ENCODE data around the gene WNK1.

WNK1 gene

DNA sequence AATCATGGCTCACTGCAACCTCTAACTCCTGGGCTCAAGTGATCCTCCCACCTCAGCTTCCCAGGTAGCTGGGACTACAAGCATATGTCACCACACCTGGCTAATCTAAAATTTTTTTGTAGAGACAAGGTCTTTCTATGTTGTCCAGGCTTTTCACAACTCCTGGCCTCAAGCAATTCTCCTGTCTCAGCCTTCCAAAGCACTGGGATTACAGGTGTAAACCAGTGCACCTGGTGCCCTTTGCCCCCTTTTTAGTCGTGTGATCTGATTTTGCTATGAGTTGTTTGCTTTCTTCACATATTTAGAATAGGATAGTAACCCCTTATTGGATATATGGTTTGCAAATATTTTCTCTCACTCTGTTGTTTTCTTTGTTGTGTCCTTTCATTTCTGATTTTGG is 198.8 kb downstream of the WNK1 start:
- no peak for DNase-seq (ENCODE audit: low spot score)

GRCh38 chr12:953776-954175 is 201.4 kb downstream of the WNK1 start:
- DNase-seq (ENCODE audit: low spot score) = no peak

GRCh38 chr12:954741-955140 is 202.4 kb downstream of the WNK1 start:
- DNase-seq (ENCODE audit: low spot score) = no peak

DNA sequence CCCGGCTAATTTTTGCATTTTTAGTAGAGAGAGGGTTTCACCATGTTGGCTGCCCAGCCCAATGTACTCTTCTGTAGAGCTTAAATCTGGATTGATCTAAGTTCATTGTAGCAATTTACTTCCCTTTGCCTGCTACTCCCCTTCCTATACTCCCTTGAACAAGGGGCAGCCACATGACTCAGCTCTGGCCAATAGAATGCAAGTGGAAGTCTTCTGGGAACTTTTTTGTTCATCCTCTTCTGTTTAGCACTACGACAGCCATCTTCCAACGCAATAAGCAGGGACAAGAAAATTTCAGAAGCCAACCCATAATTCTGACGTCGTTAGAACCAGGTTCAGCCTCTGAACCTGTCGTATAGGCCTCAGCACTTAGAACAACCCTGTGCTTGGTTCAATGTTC is 203.6 kb downstream of the WNK1 start:
- no peak for DNase-seq (ENCODE audit: low spot score)

- no peak for DNase-seq (ENCODE audit: low spot score)
These were observed 206.3 kb downstream of the WNK1 start for GRCh38 chr12:958588-959123.

Measured in putamen (tissue), 1 donor.